Kidney (tissue), 14 donors: ENCODE results near the gene ERCC2. TPM values are rescaled to one million over a fixed set of nuclear protein-coding genes. Genes with fewer than 3 reads are reported as not detected.

Experiments
- DNase-seq, 5 donors: peaks; one replicate each; pipeline ENCODE4 v3.0.0-alpha.2; 2013 to 2020
- FAIRE-seq: peaks from 2 replicates; lab custom pipeline; 2012; peaks lifted over from hg19 to GRCh38; lab: Jason Lieb, UNC
- H3K27ac ChIP-seq, 2 donors: one replicate each; pipeline ENCODE4 v1.7.0; 2013; ENCODE audit warnings: low read depth in 2 of 2, low read length in 2 of 2, inconsistent platforms in 1 of 2
- H3K27me3 ChIP-seq: one replicate; pipeline ENCODE4 v1.7.1; 2013; ENCODE audit warnings: low read length, inconsistent platforms; ENCODE audit not compliant: control insufficient read depth, insufficient read depth
- H3K36me3 ChIP-seq, 3 donors: one replicate each; pipeline versions ENCODE4 v1.7.0 to v1.7.1; 2013; ENCODE audit warnings: low read length in 3 of 3, control low read depth in 1 of 3, inconsistent platforms in 1 of 3; ENCODE audit not compliant: insufficient read depth in 3 of 3, control insufficient read depth in 2 of 3
- H3K4me1 ChIP-seq, 3 donors: one replicate each; pipeline versions ENCODE4 v1.7.0 to v1.7.1; 2013; ENCODE audit warnings: low read length in 3 of 3, inconsistent platforms in 1 of 3, low read depth in 1 of 3; ENCODE audit not compliant: control insufficient read depth in 2 of 3, insufficient read depth in 2 of 3
- H3K4me3 ChIP-seq, 3 donors: one replicate each; pipeline versions ENCODE4 v1.7.0 to v1.8.1; 2013; ENCODE audit warnings: low read length in 3 of 3, control low read depth in 1 of 3, inconsistent platforms in 1 of 3
- H3K9ac ChIP-seq, 3 donors: one replicate each; pipeline versions ENCODE4 v1.7.0 to v1.7.1; 2013; ENCODE audit warnings: low read length in 3 of 3, control low read depth in 1 of 3, inconsistent platforms in 1 of 3
- H3K9me3 ChIP-seq, 3 donors: one replicate each; pipeline versions ENCODE4 v1.7.0 to v1.7.1; 2013; ENCODE audit warnings: low read length in 3 of 3, control low read depth in 1 of 3, inconsistent platforms in 1 of 3; ENCODE audit not compliant: control insufficient read depth in 2 of 3, insufficient read depth in 1 of 3
- intact Hi-C: fragments of 100-400 bp; cut with DNase I; formaldehyde crosslinking; loops from one replicate; pipeline ENCODE4 v1.11.1; 2022
- polyA plus RNA-seq: library from polyadenylated mRNA; stranded (reverse); fragments of 350-450 nt; fragmentation: Illumina TruSeq; extraction: RNeasy Lipid Tissue Mini Kit (QIAGEN cat#74804); gene quantifications from one replicate; pipeline ENCODE4 v1.2.3, GENCODE V29; 2014; ENCODE audit warnings: low read depth, low replicate concordance; ENCODE audit not compliant: insufficient read depth
- total RNA-seq: library from RNA; stranded (reverse); fragmentation: NEBNext Ultra II Directional; extraction: Animal tissue kit (Norgen Biotek cat#: 25700); gene quantifications from one replicate; pipeline ENCODE4 v1.2.1, GENCODE V29; 2021
- TF ChIP-seq, protein P1 (sequence below): IDR thresholded peaks from 3 replicates; pipeline ENCODE4 v1.5.1; 2012; ENCODE audit warnings: mild to moderate bottlenecking, moderate library complexity, borderline replicate concordance; ENCODE audit not compliant: insufficient read depth; ENCODE audit errors: extremely low read depth
- donor health status: control.
- donor health status: control.
- donor health status: control.
- donor health status: control.
- donor health status: control.
- donor health status: DM: yes; HTN: yes; CAD: no.
- donor health status: Normal renal cell carcinoma (clear cell type).

The ERCC2 gene
- total and polyA plus RNA-seq, 2 donors from 2014 or later: 16.7 to 19.0 TPM

DNA sequence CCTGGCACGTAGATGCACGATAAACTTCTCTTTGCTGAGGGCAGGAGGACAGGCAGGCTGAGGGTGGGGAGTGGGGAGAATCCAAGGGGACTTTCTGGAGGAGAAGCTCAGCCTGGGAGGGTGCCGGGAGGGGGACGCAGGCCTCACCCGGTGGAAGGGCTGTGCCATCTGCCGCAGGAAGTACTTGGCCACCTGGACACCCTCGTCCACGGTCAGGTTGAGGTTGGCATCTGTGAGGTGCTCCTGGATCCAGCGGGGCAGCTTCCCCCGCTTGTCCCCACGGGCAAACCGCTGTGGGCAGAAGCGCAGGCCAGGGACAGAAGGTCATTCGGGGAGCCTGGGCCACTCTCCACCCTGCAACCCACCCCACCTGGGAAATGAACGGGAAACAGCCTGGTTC, 18.3 kb downstream of the ERCC2 start:
- no peak overlapping the region for H3K9ac ChIP-seq
- intact Hi-C loops: no loop called here
- no peak overlapping the region for H3K4me3 ChIP-seq
- no peaks in the 10 kb centered on the region for H3K9me3 ChIP-seq
- no peak for DNase-seq
- H3K27me3 ChIP-seq: no peaks in the 10 kb centered on the region
- peaks cover 0 to 8% (median 3%) of the 10 kb centered on the region in 3 donors for H3K36me3 ChIP-seq
- TF ChIP-seq, protein P1, sequence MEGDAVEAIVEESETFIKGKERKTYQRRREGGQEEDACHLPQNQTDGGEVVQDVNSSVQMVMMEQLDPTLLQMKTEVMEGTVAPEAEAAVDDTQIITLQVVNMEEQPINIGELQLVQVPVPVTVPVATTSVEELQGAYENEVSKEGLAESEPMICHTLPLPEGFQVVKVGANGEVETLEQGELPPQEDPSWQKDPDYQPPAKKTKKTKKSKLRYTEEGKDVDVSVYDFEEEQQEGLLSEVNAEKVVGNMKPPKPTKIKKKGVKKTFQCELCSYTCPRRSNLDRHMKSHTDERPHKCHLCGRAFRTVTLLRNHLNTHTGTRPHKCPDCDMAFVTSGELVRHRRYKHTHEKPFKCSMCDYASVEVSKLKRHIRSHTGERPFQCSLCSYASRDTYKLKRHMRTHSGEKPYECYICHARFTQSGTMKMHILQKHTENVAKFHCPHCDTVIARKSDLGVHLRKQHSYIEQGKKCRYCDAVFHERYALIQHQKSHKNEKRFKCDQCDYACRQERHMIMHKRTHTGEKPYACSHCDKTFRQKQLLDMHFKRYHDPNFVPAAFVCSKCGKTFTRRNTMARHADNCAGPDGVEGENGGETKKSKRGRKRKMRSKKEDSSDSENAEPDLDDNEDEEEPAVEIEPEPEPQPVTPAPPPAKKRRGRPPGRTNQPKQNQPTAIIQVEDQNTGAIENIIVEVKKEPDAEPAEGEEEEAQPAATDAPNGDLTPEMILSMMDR: no peak
- FAIRE-seq: no peak
- no peaks in the 10 kb centered on the region for H3K4me1 ChIP-seq
- H3K27ac ChIP-seq: no peak overlapping the region

DNA sequence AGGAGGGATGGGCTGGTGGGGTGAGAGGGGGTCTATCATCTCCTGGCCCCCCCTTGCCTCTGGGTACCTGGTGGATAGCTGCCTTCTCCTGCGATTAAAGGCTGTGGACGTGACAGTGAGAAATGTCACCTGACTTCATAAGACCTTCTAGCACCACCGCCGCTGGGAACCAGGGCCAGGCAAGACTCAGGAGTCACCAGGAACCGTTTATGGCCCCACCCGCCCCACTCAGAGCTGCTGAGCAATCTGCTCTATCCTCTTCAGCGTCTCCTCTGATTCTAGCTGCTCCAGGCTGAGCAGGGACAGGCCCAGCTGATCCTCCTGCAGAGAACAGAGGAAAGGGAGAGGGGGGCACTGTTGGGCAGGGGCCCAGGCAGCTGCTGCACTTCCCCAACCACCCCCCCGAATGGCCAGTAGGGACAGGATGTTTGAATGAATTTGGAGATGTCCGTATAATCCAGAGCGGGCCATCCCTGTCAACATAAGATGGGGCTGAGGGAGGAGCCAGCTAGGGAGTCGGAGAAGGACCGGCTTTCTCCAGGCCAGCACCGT, 18.9 kb downstream of the ERCC2 start:
- intact Hi-C loops: no loop called here
- TF ChIP-seq, protein P1: no peak
- Histone ChIP-seq H3K4me3 (no peak overlapping the region), H3K27me3 (no peaks in the 10 kb centered on the region), H3K27ac (no peak overlapping the region), H3K4me1 (no peaks in the 10 kb centered on the region), H3K36me3 (peaks cover 0 to 8% (median 3%) of the 10 kb centered on the region in 3 donors), H3K9ac (no peak overlapping the region), H3K9me3 (no peaks in the 10 kb centered on the region)
- FAIRE-seq: no peak
- DNase-seq: no peak

DNA sequence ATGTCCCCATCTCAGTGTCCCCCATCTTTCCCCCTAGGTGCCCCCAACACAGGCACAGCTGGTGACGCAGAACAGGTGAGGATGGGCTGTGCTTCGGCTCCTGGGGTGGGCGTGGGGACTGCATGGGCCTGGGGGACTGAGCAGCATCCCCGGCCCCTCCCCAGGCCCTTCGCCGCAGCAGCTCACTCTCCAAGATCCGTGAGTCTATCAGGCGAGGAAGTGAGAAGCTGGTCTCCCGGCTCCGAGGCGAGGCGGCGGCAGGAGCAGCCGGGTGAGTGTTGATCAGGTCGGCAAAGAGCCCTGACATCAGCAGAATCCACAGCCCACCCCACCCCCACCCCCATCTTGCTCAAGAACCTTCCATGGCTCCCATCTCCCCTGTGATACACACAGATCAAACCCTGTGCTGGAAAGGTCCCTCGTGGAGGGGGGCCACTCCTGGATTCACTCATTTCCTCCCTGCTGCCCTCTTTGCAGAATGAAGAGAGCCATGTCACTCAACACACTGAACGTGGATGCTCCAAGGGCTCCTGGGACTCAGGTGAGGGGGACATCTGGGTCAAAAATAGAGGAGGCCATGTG, 19.8 kb downstream of the ERCC2 start:
- H3K4me3 ChIP-seq: no peak overlapping the region
- H3K9ac ChIP-seq: no peak overlapping the region
- TF ChIP-seq, protein P1: no peak
- H3K36me3 ChIP-seq: peaks cover 0 to 8% (median 3%) of the 10 kb centered on the region in 3 donors
- H3K4me1 ChIP-seq: no peaks in the 10 kb centered on the region
- DNase-seq (no peak), FAIRE-seq (no peak)
- H3K9me3 ChIP-seq: no peaks in the 10 kb centered on the region
- intact Hi-C loops: no loop called here
- no peak overlapping the region for H3K27ac ChIP-seq
- H3K27me3 ChIP-seq: no peaks in the 10 kb centered on the region
